Stomach (tissue), 4 donors: ENCODE measurements around the gene MRPL27.

Source experiments
- CTCF ChIP-seq, 7 experiments: fragments of 450-650 bp in 4 of 7; fragments of 200-600 bp in 3 of 7; sonication (generic) in 3 of 7; IDR thresholded peaks; one replicate each; pipeline ENCODE4 v1.5.1; 2016 to 2019; ENCODE audit warnings: antibody characterized with exemption in 7 of 7, control low read depth in 2 of 7, mild to moderate bottlenecking in 1 of 7
- POLR2A ChIP-seq, 4 donors: fragments of 450-650 bp; IDR thresholded peaks; one replicate each; pipeline ENCODE4 v1.6.1; 2016; ENCODE audit warnings: antibody characterized with exemption in 4 of 4, control low read depth in 2 of 4, mild to moderate bottlenecking in 1 of 4, moderate library complexity in 1 of 4
- POLR2AphosphoS5 ChIP-seq, 3 donors: sonication (generic); formaldehyde crosslinking; IDR thresholded peaks; one replicate each; pipeline ENCODE4 v1.6.1; 2016; ENCODE audit warnings: antibody characterized with exemption in 3 of 3

GRCh38 chr17:50331085-50331791 is 41.7 kb downstream of the MRPL27 start:
- TF ChIP-seq CTCF (IDR thresholded peaks at IDR 0.05) (no peak), POLR2AphosphoS5 (IDR thresholded peaks at IDR 0.05) (no peak), POLR2A (IDR thresholded peaks at IDR 0.05) (no peak)
